22Rv1 (cell line): ENCODE measurements around the gene AHDC1.
A peak's percentile ranks its signal among the peaks of the same experiment; 100 is the strongest.
"Not testable (repeated sequence)": the region's sequence is repeated elsewhere in the genome, so short reads cannot be mapped to it uniquely, and the experiment has no call there.

Experiments
- H3K27ac ChIP-seq: fragments of 450-650 bp; 2 replicates; pipeline ENCODE4 v1.5.1; 2017
- CTCF ChIP-seq: fragments of 450-650 bp; IDR thresholded peaks from 2 replicates; pipeline ENCODE4 v1.5.1; 2017; ENCODE audit warnings: mild to moderate bottlenecking
- ZFX ChIP-seq: fragments of 450-650 bp; IDR thresholded peaks from 2 replicates; pipeline ENCODE4 v1.6.1; 2017; ENCODE audit warnings: antibody characterized with exemption, borderline replicate concordance

The AHDC1 gene

GRCh38 chr1:27509127-27510080 is 94.5 kb downstream of the AHDC1 start:
- no peak overlapping the region for H3K27ac ChIP-seq
- TF ChIP-seq ZFX: no peak

- TF ChIP-seq ZFX (no peak), CTCF (peak; percentile 18)
- H3K27ac ChIP-seq: no peak overlapping the region
Measured at GRCh38 chr1:27507960-27508665, 95.8 kb downstream of the AHDC1 start.

DNA sequence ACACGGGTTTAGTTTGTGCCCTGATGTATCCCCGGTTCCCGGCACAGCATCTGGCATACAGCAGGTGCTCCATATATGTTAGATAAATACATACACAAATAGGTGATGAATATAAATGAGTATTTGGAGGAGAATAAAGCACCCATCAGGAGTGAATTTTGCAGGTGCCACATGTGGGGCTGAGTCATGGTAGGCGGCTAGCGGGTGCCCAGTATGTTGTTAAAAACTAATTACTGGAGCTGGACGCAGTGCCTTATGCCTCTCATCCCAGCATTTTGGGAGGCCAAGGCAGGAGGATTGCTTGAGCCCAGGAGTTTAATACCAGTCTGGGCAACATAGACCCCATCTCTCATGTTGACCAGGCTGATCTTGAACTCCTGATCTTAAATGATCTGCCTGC is 97.2 kb downstream of the AHDC1 start:
- H3K27ac ChIP-seq: no peak overlapping the region
- TF ChIP-seq CTCF (no peak), ZFX (no peak)

DNA sequence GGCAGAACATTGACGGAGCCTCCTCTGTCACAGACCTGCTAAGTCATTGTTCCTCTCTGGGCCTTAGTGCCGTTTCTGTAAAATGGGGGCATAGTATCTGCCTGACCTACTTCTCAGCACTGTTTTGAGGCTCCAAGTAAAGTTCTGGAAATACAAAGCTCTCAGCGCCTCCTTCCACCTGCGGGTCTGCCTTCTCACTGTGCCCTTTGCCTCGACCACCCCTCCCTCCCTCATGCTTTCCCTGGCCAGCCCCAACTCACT is 98.6 kb downstream of the AHDC1 start:
- no peak for TF ChIP-seq CTCF
- TF ChIP-seq ZFX: no peak
- no peak overlapping the region for H3K27ac ChIP-seq

DNA sequence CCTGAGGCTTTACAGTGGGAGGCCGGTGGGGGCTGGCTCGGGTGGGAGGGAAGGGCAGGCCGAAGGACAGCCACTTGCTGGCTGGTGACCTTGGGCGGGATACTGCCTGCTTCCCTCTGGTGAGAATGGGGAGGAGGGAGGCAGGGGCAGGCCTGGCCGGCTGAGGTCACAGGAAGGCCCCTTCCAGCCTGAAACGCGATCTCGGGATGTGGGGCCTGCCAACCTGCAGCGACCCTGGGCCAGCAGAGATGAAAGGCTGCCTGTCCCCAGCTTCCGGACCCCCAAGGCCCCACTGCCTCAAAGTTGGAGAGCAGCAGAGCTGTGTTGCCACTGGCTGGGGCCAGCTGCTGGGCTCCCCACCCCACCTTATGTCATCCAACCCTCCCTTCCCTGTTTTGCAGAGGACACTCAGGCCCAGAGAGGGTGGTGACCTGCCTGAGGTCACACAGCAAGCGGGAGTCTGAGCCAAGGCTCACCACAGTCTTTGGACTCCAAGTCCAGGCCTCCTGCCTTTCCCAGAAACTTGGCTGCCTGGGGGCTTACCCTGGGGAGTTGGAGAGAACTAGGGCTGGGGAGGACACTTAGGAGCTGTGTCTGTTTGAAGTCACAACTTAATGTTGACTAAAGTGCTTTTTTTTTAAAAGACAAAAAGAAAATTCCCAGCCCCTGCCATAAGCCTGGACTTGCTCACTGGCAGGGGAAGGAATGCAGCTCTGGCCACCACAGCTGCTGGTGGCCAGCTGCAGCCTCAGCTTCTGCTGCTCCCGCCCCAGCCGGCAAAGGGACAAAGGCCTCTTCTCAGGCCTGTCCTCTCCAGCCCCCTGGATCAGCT is 99.1 kb downstream of the AHDC1 start:
- H3K27ac ChIP-seq: no peak overlapping the region
- no peak for TF ChIP-seq CTCF
- TF ChIP-seq ZFX: no peak

DNA sequence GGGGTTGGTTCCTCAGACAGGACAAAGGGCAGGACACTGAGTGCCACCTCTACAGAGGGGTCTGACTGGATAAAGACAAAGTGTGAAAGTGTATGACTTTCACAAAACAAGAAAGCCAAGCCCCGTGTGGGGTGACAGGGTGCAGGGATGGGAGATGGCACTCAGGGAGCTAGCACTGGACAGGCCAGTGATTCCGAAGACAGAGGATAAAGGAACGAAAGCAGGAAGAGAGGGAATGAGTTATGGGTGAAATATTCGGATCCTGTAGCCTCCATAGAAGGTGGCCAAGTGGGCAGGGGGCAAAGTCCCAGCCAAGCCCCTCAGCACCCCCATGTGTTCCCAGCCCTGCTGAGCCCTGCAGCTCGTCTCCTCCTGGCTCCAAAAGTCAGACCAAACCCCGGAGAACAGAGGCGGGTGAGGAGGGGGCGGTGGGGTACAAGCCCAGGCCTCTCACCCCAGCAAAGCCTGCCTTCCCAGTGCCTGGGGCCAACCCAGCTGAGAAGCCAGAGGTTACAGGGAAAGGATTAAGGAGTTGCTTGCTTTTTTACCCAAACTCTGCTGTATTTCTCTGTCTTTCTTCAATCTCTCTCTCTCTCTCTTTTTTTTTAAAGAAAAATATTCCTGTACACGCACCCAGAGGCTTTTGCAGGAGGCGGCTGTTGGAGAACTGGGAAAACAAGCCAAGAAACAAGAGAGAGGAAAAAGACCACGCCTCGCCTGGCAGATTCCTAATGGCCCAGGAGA is 99.9 kb downstream of the AHDC1 start:
- TF ChIP-seq ZFX: no peak
- no peak for TF ChIP-seq CTCF
- H3K27ac ChIP-seq: no peak overlapping the region

DNA sequence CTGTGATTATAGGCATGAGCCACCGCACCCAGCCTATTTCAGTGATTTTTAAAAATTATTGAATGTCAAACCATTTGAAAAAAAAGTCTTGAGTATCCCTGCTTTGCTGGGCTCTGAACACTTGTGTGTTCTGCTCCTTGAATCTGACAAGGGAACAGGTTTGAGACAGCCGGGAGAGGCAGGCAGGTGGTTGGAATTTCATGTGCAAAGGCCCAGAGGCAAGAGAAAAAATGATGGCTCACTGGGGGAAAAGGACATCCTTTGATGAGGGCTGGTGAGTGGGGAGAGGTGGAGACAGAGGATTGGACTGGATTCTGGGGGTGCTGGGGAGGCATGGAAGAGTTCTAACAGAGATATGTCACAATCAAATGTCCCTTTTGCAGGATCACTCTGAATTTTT is 100.9 kb downstream of the AHDC1 start:
- TF ChIP-seq CTCF (no peak), ZFX (no peak)
- no peak overlapping the region for H3K27ac ChIP-seq

DNA sequence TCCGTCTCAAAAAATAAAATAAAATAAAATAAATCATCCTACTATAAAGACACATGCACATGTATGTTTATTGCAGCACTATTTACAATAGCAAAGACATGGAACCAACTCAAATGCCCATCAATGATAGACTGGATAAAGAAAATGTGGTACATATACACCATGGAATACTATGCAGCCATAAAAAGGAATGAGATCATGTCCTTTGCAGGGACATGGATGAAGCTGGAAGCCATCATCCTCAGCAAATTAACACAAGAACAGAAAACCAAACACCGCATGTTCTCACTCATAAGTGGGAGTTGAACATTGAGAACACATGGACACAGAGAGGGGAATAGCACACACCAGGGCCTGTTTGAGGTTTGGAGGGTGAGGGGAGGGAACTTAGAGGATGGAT is 102.8 kb downstream of the AHDC1 start:
- H3K27ac ChIP-seq: not testable (repeated sequence)
